GM23248 (cell line): ENCODE measurements around the gene MYO5B.

Source experiments
- EZH2 ChIP-seq: fragments of 200-600 bp; sonication (generic); IDR thresholded peaks from 2 replicates; pipeline ENCODE4 v1.6.1; 2018; ENCODE audit warnings: antibody characterized with exemption, mild to moderate bottlenecking; ENCODE audit not compliant: insufficient read depth, poor library complexity, severe bottlenecking
- EZH2phosphoT487 ChIP-seq: fragments of 200-600 bp; sonication (generic); IDR thresholded peaks from 2 replicates; pipeline ENCODE4 v1.6.1; 2018; ENCODE audit warnings: antibody characterized with exemption, moderate library complexity, mild to moderate bottlenecking, low read depth; ENCODE audit not compliant: insufficient read depth

DNA sequence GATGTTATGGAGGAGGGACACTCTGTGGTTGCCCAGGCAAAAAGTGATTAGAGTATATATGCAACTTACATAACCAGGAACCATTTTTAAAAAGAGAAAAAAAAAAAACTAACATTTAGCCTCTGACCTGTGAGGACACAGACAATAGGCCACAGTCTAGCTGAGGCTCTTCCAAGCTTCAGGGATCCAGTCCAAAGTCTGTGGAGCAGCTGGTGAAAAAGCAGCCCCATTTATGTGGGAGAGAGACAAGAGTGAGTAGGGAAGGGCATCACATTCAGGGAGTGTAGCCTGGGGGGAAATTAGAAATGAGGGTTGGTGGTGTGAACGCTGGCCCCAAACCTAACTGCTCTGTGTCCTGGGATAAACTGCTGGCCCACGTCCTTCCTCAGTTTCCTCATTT lies 122.8 kb downstream of the MYO5B start:
- TF ChIP-seq EZH2phosphoT487 (no peak), EZH2 (no peak)
